ENCODE data around the gene SH3PXD2A.

SH3PXD2A gene

GRCh38 chr10:103682631-103683030, 172.7 kb downstream of the SH3PXD2A start:
- no peaks in the 10 kb centered on the region for H3K27me3 ChIP-seq (ENCODE audit: control insufficient read depth in 1 of 2, insufficient read depth in 2 of 2, low read length in 2 of 2)
- H3K4me1 ChIP-seq (ENCODE audit: control insufficient read depth, insufficient read depth, low read length): peaks cover 22% of the 10 kb centered on the region
- no peak overlapping the region for H3K9ac ChIP-seq (ENCODE audit: low read length in 2 of 2)
- no peaks in the 10 kb centered on the region for H3K36me3 ChIP-seq (ENCODE audit: control insufficient read depth in 2 of 2, insufficient read depth in 2 of 2, low read length in 2 of 2)
- H3K27ac ChIP-seq (ENCODE audit: low read length): no peak overlapping the region
- H3K4me3 ChIP-seq (ENCODE audit: low read length in 2 of 2): no peak overlapping the region
- H3K9me3 ChIP-seq (ENCODE audit: control insufficient read depth in 2 of 2, low read length in 2 of 2): no peaks in the 10 kb centered on the region

GRCh38 chr10:103681617-103682399, 173.6 kb downstream of the SH3PXD2A start:
- H3K9ac ChIP-seq (ENCODE audit: low read length in 2 of 2): no peak overlapping the region
- H3K27ac ChIP-seq (ENCODE audit: low read length): no peak overlapping the region

GRCh38 chr10:103680869-103681236, 174.5 kb downstream of the SH3PXD2A start:
- no peaks in the 10 kb centered on the region for H3K9me3 ChIP-seq (ENCODE audit: control insufficient read depth in 2 of 2, low read length in 2 of 2)
- H3K9ac ChIP-seq (ENCODE audit: low read length in 2 of 2): no peak overlapping the region
- H3K27me3 ChIP-seq (ENCODE audit: control insufficient read depth in 1 of 2, insufficient read depth in 2 of 2, low read length in 2 of 2): no peaks in the 10 kb centered on the region
- H3K36me3 ChIP-seq (ENCODE audit: control insufficient read depth in 2 of 2, insufficient read depth in 2 of 2, low read length in 2 of 2): no peaks in the 10 kb centered on the region
- H3K27ac ChIP-seq (ENCODE audit: low read length): no peak overlapping the region
- no peak overlapping the region for H3K4me3 ChIP-seq (ENCODE audit: low read length in 2 of 2)
- peaks cover 34% of the 10 kb centered on the region for H3K4me1 ChIP-seq (ENCODE audit: control insufficient read depth, insufficient read depth, low read length)

More at GRCh38 chr10:103681617-103682399, 173.6 kb downstream of the SH3PXD2A start:
- Histone ChIP-seq H3K4me1 (ENCODE audit: control insufficient read depth, insufficient read depth, low read length) (peaks cover 29% of the 10 kb centered on the region), H3K27me3 (ENCODE audit: control insufficient read depth in 1 of 2, insufficient read depth in 2 of 2, low read length in 2 of 2) (no peaks in the 10 kb centered on the region), H3K4me3 (ENCODE audit: low read length in 2 of 2) (no peak overlapping the region), H3K36me3 (ENCODE audit: control insufficient read depth in 2 of 2, insufficient read depth in 2 of 2, low read length in 2 of 2) (no peaks in the 10 kb centered on the region), H3K9me3 (ENCODE audit: control insufficient read depth in 2 of 2, low read length in 2 of 2) (no peaks in the 10 kb centered on the region)

GRCh38 chr10:103679096-103679790, 176.1 kb downstream of the SH3PXD2A start:
- H3K4me1 ChIP-seq (ENCODE audit: control insufficient read depth, insufficient read depth, low read length): peaks cover 36% of the 10 kb centered on the region
- H3K4me3 ChIP-seq (ENCODE audit: low read length in 2 of 2): no peak overlapping the region
- no peaks in the 10 kb centered on the region for H3K36me3 ChIP-seq (ENCODE audit: control insufficient read depth in 2 of 2, insufficient read depth in 2 of 2, low read length in 2 of 2)
- peak overlapping the region; percentile 74 for H3K27ac ChIP-seq (ENCODE audit: low read length)
- H3K27me3 ChIP-seq (ENCODE audit: control insufficient read depth in 1 of 2, insufficient read depth in 2 of 2, low read length in 2 of 2): no peaks in the 10 kb centered on the region
- no peaks in the 10 kb centered on the region for H3K9me3 ChIP-seq (ENCODE audit: control insufficient read depth in 2 of 2, low read length in 2 of 2)
- no peak overlapping the region for H3K9ac ChIP-seq (ENCODE audit: low read length in 2 of 2)

DNA sequence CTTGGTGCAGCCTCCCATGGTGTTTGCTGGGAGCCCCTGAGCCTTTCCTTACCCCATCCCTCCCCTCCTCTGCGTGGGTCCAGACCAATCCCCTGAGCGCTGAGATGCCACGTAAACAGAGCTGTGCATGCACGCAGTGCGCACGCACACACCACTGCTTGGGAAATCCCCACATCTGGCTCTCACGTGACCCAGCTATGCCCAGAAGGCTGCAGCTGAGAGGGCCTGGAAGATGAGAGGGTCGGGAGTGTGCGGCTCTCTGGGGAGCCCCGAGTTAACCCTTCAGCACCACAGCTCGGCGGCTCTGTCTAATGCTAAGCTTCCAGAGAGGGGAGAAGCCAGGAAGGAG, 177.2 kb downstream of the SH3PXD2A start:
- Histone ChIP-seq H3K27me3 (ENCODE audit: control insufficient read depth in 1 of 2, insufficient read depth in 2 of 2, low read length in 2 of 2) (no peaks in the 10 kb centered on the region), H3K9me3 (ENCODE audit: control insufficient read depth in 2 of 2, low read length in 2 of 2) (no peaks in the 10 kb centered on the region), H3K9ac (ENCODE audit: low read length in 2 of 2) (peak overlapping the region; percentile 58 to 72), H3K4me1 (ENCODE audit: control insufficient read depth, insufficient read depth, low read length) (peaks cover 38% of the 10 kb centered on the region), H3K36me3 (ENCODE audit: control insufficient read depth in 2 of 2, insufficient read depth in 2 of 2, low read length in 2 of 2) (no peaks in the 10 kb centered on the region), H3K4me3 (ENCODE audit: low read length in 2 of 2) (peak overlapping the region; percentile 63 to 68), H3K27ac (ENCODE audit: low read length) (peak overlapping the region; percentile 74)

DNA sequence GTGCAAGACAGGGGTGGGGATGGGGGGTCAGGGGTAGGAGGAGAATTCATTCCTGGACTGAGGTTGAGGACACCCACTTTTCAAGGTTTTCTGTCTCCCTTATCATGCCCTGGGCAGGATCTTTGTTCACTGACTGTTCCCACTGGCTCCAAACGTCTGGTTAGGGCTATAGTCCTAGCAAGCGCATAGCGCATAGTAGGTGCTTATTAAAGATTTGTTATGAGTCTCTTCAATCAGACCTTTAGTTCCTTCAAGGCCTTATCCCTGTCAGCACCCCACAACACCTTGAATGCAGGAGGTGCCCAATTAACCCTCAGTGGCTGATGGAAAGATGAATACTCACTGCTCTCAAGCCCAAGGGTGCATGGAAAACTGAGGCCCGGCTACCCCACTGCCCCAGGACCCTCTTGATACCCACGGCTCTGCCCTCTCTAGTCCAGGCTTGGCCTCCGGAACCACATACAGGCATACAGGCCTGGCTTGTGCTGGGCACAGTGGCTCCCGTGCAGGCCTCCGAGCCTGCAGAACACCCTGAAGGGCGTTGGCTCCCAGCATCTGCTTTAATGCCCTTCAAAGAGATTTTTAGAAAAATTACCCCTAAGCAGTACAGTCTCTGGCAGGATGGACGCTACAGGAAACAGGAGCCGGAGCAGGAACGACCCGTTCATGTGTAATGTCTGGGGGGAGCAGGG, 177.7 kb downstream of the SH3PXD2A start:
- H3K27ac ChIP-seq (ENCODE audit: low read length): peak overlapping the region; percentile 74
- peaks cover 38% of the 10 kb centered on the region for H3K4me1 ChIP-seq (ENCODE audit: control insufficient read depth, insufficient read depth, low read length)
- H3K27me3 ChIP-seq (ENCODE audit: control insufficient read depth in 1 of 2, insufficient read depth in 2 of 2, low read length in 2 of 2): no peaks in the 10 kb centered on the region
- H3K4me3 ChIP-seq (ENCODE audit: low read length in 2 of 2): peak overlapping the region; percentile 63 to 68
- peak overlapping the region; percentile 58 to 72 for H3K9ac ChIP-seq (ENCODE audit: low read length in 2 of 2)
- H3K9me3 ChIP-seq (ENCODE audit: control insufficient read depth in 2 of 2, low read length in 2 of 2): no peaks in the 10 kb centered on the region
- H3K36me3 ChIP-seq (ENCODE audit: control insufficient read depth in 2 of 2, insufficient read depth in 2 of 2, low read length in 2 of 2): no peaks in the 10 kb centered on the region

DNA sequence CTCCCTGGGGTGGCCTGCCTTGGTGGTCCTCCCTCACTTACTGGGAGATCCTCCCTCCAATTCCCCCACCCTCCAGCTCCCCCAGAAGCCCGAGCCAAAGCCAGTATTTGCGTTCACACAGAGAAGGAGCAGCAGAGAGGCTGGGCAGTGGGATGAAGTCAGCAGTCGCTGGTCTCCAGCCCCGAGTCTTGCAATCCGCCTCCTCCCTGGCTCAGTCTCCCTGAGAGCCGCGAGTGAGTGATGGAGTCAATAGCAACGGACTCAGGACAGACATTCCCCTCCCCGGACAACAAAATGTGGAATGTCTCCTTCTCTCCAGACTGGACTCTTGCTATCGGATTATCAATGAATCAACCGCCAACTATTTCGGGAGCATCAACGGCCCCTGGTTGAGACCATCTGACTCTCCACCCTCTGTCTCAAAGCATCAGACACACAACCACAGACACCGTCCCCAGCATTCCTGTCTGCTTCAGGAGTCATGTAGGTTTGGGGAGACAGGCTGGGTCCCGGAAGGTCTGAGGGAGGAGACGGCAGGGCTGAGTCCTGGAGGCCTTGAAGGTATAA, 178.4 kb downstream of the SH3PXD2A start:
- Histone ChIP-seq H3K4me3 (ENCODE audit: low read length in 2 of 2) (peak overlapping the region in 1 of 2 donors; percentile 68), H3K27ac (ENCODE audit: low read length) (peak overlapping the region; percentile 74), H3K27me3 (ENCODE audit: control insufficient read depth in 1 of 2, insufficient read depth in 2 of 2, low read length in 2 of 2) (no peaks in the 10 kb centered on the region), H3K9me3 (ENCODE audit: control insufficient read depth in 2 of 2, low read length in 2 of 2) (no peaks in the 10 kb centered on the region), H3K9ac (ENCODE audit: low read length in 2 of 2) (no peak overlapping the region), H3K4me1 (ENCODE audit: control insufficient read depth, insufficient read depth, low read length) (peaks cover 38% of the 10 kb centered on the region), H3K36me3 (ENCODE audit: control insufficient read depth in 2 of 2, insufficient read depth in 2 of 2, low read length in 2 of 2) (no peaks in the 10 kb centered on the region)

DNA sequence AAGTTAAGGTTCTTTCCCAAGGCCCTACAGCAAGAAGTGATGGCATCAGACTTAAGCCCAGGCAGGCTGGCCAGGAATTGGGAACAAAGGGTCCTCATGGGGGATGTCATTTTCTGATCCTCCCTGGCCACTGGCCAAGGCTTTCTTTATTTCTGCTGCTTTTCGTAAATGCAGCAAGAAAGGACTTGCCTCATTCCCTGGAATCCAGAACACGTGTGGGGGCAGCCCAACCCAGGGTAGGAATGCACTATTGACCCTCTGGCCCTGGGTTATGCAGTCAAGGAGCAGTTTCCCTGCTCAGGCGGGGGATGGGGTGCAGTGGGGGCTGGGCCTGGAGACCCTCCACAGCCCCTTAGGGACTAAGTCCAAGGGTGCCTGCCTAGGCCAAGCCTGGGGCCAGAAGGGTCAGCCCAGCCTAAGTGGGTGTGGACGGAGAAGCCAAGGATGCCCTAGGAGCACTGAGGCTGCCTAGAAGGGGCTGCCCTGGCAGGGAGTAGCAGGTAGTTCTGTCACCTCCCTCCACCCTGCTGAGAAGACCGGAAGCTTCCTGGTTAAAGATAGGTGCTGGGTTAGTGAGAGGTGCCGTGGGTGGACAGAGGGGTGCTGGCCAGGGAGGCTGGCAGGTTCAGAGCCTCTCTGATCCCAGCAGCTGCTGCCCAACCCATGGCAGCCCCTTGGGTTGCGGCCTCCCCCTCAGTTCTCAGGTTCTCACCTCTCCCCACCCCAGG, 179.2 kb downstream of the SH3PXD2A start:
- no peaks in the 10 kb centered on the region for H3K9me3 ChIP-seq (ENCODE audit: control insufficient read depth in 2 of 2, low read length in 2 of 2)
- no peaks in the 10 kb centered on the region for H3K36me3 ChIP-seq (ENCODE audit: control insufficient read depth in 2 of 2, insufficient read depth in 2 of 2, low read length in 2 of 2)
- no peak overlapping the region for H3K4me3 ChIP-seq (ENCODE audit: low read length in 2 of 2)
- H3K27me3 ChIP-seq (ENCODE audit: control insufficient read depth in 1 of 2, insufficient read depth in 2 of 2, low read length in 2 of 2): no peaks in the 10 kb centered on the region
- no peak overlapping the region for H3K9ac ChIP-seq (ENCODE audit: low read length in 2 of 2)
- H3K4me1 ChIP-seq (ENCODE audit: control insufficient read depth, insufficient read depth, low read length): peaks cover 40% of the 10 kb centered on the region
- H3K27ac ChIP-seq (ENCODE audit: low read length): peak overlapping the region; percentile 11

DNA sequence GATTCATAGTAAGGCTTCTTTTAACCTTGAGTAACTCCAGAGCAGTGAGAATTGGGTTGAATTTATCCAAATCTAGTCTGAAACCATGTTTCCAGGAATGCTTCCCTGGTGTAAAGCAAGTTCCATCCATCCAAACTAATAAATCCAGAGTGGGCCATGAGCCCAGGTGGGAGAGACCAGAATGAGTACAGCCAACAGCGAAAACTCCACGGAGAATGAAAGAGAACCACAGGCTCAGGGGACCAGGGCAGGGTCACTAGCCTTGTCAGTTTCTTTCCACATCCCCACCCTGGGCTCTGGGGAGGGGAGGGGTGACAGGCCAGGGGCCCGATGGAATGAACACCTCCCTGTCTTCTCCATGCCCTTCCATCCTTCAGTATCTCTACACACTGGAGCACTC, 181.8 kb downstream of the SH3PXD2A start:
- Histone ChIP-seq H3K27me3 (ENCODE audit: control insufficient read depth in 1 of 2, insufficient read depth in 2 of 2, low read length in 2 of 2) (no peaks in the 10 kb centered on the region), H3K4me3 (ENCODE audit: low read length in 2 of 2) (no peak overlapping the region), H3K36me3 (ENCODE audit: control insufficient read depth in 2 of 2, insufficient read depth in 2 of 2, low read length in 2 of 2) (no peaks in the 10 kb centered on the region), H3K4me1 (ENCODE audit: control insufficient read depth, insufficient read depth, low read length) (peaks cover 37% of the 10 kb centered on the region), H3K27ac (ENCODE audit: low read length) (no peak overlapping the region), H3K9me3 (ENCODE audit: control insufficient read depth in 2 of 2, low read length in 2 of 2) (no peaks in the 10 kb centered on the region), H3K9ac (ENCODE audit: low read length in 2 of 2) (no peak overlapping the region)

DNA sequence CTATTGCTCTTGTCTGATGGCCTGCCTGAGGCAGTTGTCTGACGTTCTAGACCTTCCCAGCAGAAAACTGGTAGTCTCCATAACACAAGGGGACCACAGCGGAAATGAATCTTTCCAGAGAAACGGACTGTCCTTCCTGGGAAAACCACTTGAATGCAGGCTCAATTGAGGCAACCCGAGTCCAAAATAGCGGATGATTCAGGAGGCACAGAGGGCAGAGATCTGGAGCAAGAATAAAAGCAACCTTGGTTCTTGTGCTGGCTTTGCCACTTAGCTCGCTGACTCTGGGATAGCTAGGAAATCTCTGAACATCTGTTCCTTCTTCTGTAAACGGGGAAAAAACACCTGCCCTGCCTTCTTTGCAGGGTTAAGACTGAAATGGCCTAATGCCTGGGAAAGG, 183.0 kb downstream of the SH3PXD2A start:
- H3K27ac ChIP-seq (ENCODE audit: low read length): no peak overlapping the region
- H3K27me3 ChIP-seq (ENCODE audit: control insufficient read depth in 1 of 2, insufficient read depth in 2 of 2, low read length in 2 of 2): no peaks in the 10 kb centered on the region
- H3K4me1 ChIP-seq (ENCODE audit: control insufficient read depth, insufficient read depth, low read length): peaks cover 36% of the 10 kb centered on the region
- no peak overlapping the region for H3K4me3 ChIP-seq (ENCODE audit: low read length in 2 of 2)
- H3K9me3 ChIP-seq (ENCODE audit: control insufficient read depth in 2 of 2, low read length in 2 of 2): no peaks in the 10 kb centered on the region
- no peak overlapping the region for H3K9ac ChIP-seq (ENCODE audit: low read length in 2 of 2)
- no peaks in the 10 kb centered on the region for H3K36me3 ChIP-seq (ENCODE audit: control insufficient read depth in 2 of 2, insufficient read depth in 2 of 2, low read length in 2 of 2)
